HFFc6 (cell line): ENCODE data around the gene SLC38A4. TPM values are rescaled to one million over a fixed set of nuclear protein-coding genes. Genes with fewer than 3 reads are reported as not detected.

Experiments used
- DNase-seq: peaks from one replicate; pipeline ENCODE4 v3.0.0-alpha.2; 2018
- H3K27ac Mint-ChIP-seq: 2 replicates; pipeline ENCODE4 v1.8.0; 2020; ENCODE audit warnings: mild to moderate bottlenecking, mixed read lengths
- H3K27me3 Mint-ChIP-seq: 2 replicates; pipeline ENCODE4 v1.8.0; 2021; ENCODE audit warnings: mild to moderate bottlenecking, moderate library complexity, mixed read lengths; ENCODE audit not compliant: insufficient read depth
- H3K36me3 Mint-ChIP-seq: 2 replicates; pipeline ENCODE4 v1.8.0; 2021; ENCODE audit warnings: low read depth, mixed read lengths
- H3K4me1 Mint-ChIP-seq: 2 replicates; pipeline ENCODE4 v1.8.0; 2020; ENCODE audit warnings: low read depth, mixed read lengths
- H3K4me3 Mint-ChIP-seq: 2 replicates; pipeline ENCODE4 v1.8.0; 2020; ENCODE audit warnings: mild to moderate bottlenecking, moderate library complexity, mixed read lengths
- H3K9me3 Mint-ChIP-seq: 2 replicates; pipeline ENCODE4 v1.8.0; 2020; ENCODE audit warnings: mild to moderate bottlenecking, mixed read lengths
- CTCF ChIP-seq: fragments of 200-600 bp; sonication (generic); IDR thresholded peaks from 2 replicates; pipeline ENCODE4 v1.5.0; 2021; ENCODE audit warnings: antibody characterized with exemption, mild to moderate bottlenecking
- total RNA-seq, 6 experiments: library from RNA; stranded (reverse); fragmentation: NEBNext Ultra II Directional; extraction: Animal tissue kit (Norgen Biotek cat#: 25700); gene quantifications; 2 replicates in 1 of 6; 3 replicates in 5 of 6; pipeline ENCODE4 v1.2.3, GENCODE V29; 2021

Gene SLC38A4
- total RNA-seq, 6 experiments from 2014 or later = 8.5 to 14.2 (median 10.7) TPM

GRCh38 chr12:46717868-46718267 lies 107.9 kb downstream of the SLC38A4 start:
- Mint-ChIP-seq H3K36me3 (no peaks in the 10 kb centered on the region), H3K4me3 (no peak overlapping the region), H3K4me1 (no peaks in the 10 kb centered on the region), H3K27me3 (no peaks in the 10 kb centered on the region; the same call in 1 of the 2 replicates), H3K9me3 (no peaks in the 10 kb centered on the region), H3K27ac (no peak overlapping the region)
- DNase-seq = no peak
- no peak for TF ChIP-seq CTCF

- H3K4me1 Mint-ChIP-seq = no peaks in the 10 kb centered on the region; the same call in 1 of the 2 replicates
- no peaks in the 10 kb centered on the region; the same call in 1 of the 2 replicates for H3K27me3 Mint-ChIP-seq
- no peak overlapping the region for H3K27ac Mint-ChIP-seq
- no peaks in the 10 kb centered on the region for H3K36me3 Mint-ChIP-seq
- H3K9me3 Mint-ChIP-seq = no peaks in the 10 kb centered on the region
- TF ChIP-seq CTCF = no peak
- H3K4me3 Mint-ChIP-seq = no peak overlapping the region
- DNase-seq = no peak
Measured at GRCh38 chr12:46717159-46717558, 108.6 kb downstream of the SLC38A4 start.
